ENCODE measurements around the gene GNAT1.

DNA sequence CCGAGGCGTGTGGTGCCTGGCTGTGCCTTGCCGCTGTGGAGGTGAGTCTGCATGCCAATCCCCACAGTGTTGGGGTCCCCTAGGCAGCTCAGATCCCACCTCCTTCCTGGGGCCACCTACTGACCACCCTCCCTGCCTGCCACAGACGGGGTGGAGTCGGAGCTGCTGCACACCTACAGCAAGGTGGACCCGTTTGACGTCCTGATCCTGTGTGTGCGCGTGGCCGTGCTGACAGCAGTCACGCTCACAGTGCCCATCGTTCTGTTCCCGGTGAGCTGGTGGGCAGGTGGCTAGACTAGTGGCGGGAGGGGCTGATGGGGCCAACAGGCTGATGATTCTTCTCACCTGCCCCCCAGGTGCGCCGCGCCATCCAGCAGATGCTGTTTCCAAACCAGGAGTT is 27.0 kb downstream of the GNAT1 start:
- TF ChIP-seq, protein P1, sequence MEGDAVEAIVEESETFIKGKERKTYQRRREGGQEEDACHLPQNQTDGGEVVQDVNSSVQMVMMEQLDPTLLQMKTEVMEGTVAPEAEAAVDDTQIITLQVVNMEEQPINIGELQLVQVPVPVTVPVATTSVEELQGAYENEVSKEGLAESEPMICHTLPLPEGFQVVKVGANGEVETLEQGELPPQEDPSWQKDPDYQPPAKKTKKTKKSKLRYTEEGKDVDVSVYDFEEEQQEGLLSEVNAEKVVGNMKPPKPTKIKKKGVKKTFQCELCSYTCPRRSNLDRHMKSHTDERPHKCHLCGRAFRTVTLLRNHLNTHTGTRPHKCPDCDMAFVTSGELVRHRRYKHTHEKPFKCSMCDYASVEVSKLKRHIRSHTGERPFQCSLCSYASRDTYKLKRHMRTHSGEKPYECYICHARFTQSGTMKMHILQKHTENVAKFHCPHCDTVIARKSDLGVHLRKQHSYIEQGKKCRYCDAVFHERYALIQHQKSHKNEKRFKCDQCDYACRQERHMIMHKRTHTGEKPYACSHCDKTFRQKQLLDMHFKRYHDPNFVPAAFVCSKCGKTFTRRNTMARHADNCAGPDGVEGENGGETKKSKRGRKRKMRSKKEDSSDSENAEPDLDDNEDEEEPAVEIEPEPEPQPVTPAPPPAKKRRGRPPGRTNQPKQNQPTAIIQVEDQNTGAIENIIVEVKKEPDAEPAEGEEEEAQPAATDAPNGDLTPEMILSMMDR (conservative IDR thresholded peaks at IDR 0.05; ENCODE audit: low read length) = no peak
- TF ChIP-seq EZH2phosphoT487 (IDR thresholded peaks at IDR 0.05; ENCODE audit: borderline replicate concordance, low read depth, low read length) = no peak

Data from OCI-LY7 (cell line).